Sigmoid colon (tissue), 7 donors: ENCODE measurements around the gene THRSP. TPM values are rescaled to one million over a fixed set of nuclear protein-coding genes. Genes with fewer than 3 reads are reported as not detected.

Experiments used
- DNase-seq: peaks from one replicate; pipeline ENCODE4 v3.0.0-alpha.2; 2019
- H3K27ac ChIP-seq, 4 donors: fragments of 200-600 bp; sonication (generic); one replicate each; pipeline ENCODE4 v1.5.1; 2016 to 2019; ENCODE audit warnings: mild to moderate bottlenecking in 1 of 4
- H3K27me3 ChIP-seq, 3 donors: fragments of 200-600 bp; sonication (generic); one replicate each; pipeline ENCODE4 v1.5.1; 2019; ENCODE audit warnings: mild to moderate bottlenecking in 1 of 3
- H3K36me3 ChIP-seq, 4 donors: fragments of 200-600 bp; sonication (generic); one replicate each; pipeline ENCODE4 v1.5.1; 2016 to 2019
- H3K4me1 ChIP-seq, 4 donors: fragments of 200-600 bp; sonication (generic); one replicate each; pipeline ENCODE4 v1.5.1; 2017 to 2019
- H3K4me3 ChIP-seq, 4 donors: fragments of 200-600 bp; sonication (generic); one replicate each; pipeline ENCODE4 v1.5.1; 2017 to 2019; ENCODE audit warnings: mild to moderate bottlenecking in 2 of 4, moderate library complexity in 1 of 4
- H3K9me3 ChIP-seq, 4 donors: fragments of 200-600 bp in 3 of 4; sonication (generic) in 3 of 4; one replicate each; pipeline versions ENCODE4 v1.5.1 to v1.6.1; 2013 to 2019
- CTCF ChIP-seq, 4 experiments: fragments of 450-650 bp in 3 of 4; fragments of 200-600 bp in 1 of 4; IDR thresholded peaks; one replicate each; pipeline ENCODE4 v1.5.1; 2016 to 2019; ENCODE audit warnings: antibody characterized with exemption in 4 of 4, mild to moderate bottlenecking in 3 of 4, moderate library complexity in 2 of 4
- EP300 ChIP-seq, 4 donors: sonication (generic); formaldehyde crosslinking; IDR thresholded peaks; one replicate each; pipeline ENCODE4 v1.6.1; 2017; ENCODE audit warnings: antibody characterized with exemption in 4 of 4
- POLR2A ChIP-seq, 2 donors: fragments of 450-650 bp; IDR thresholded peaks; one replicate each; pipeline ENCODE4 v1.6.1; 2016; ENCODE audit warnings: antibody characterized with exemption in 2 of 2, mild to moderate bottlenecking in 2 of 2, moderate library complexity in 2 of 2
- POLR2AphosphoS5 ChIP-seq, 4 donors: sonication (generic); formaldehyde crosslinking; IDR thresholded peaks; one replicate each; pipeline ENCODE4 v1.6.1; 2017; ENCODE audit warnings: antibody characterized with exemption in 4 of 4
- WGBS, 2 donors: extraction: QIAGEN DNeasy Blood & Tissue Kit; methylation state at CpG; one replicate each; pipeline ENCODE4 v1.1.7; 2013; 5-methylcytosine and 5-hydroxymethylcytosine counted together
- intact Hi-C: fragments of 100-400 bp; cut with DNase I; formaldehyde crosslinking; loops from one replicate; pipeline ENCODE4 v1.15.1; 2023
- polyA plus RNA-seq, 3 donors: library from polyadenylated mRNA; stranded (reverse); fragments of 200-250 nt; gene quantifications; one replicate each; pipeline ENCODE4 v1.2.3, GENCODE V29; 2013
- total RNA-seq, 4 donors: library from RNA; depleted of rRNA; stranded (reverse); fragments of >200 nt; gene quantifications; one replicate each; pipeline ENCODE4 v1.1.0, GENCODE V29; 2016
- donor health status: healthy with polysubstance abuse.
- donor health status: Bipolar disorder and iron deficiency.
- donor health status: healthy.

THRSP gene
- total and polyA plus RNA-seq, 7 donors = 1.8 to 3.4 TPM; not detected in 5

GRCh38 chr11:78066471-78066870, 2.8 kb downstream of the THRSP start:
- Histone ChIP-seq H3K27ac (no peak overlapping the region), H3K4me3 (no peak overlapping the region), H3K9me3 (no peaks in the 10 kb centered on the region), H3K27me3 (no peaks in the 10 kb centered on the region), H3K36me3 (peaks cover 0 to 42% (median 5%) of the 10 kb centered on the region in 4 donors), H3K4me1 (peaks cover 0 to 12% (median 0%) of the 10 kb centered on the region in 4 donors)
- intact Hi-C loops = no loop called here
- no peak for DNase-seq
- 82 to 83% methylated on average over 2 of the region's 2 CpGs for WGBS, 2 donors
- TF ChIP-seq CTCF (IDR thresholded peaks at IDR 0.05) (no peak), POLR2AphosphoS5 (IDR thresholded peaks at IDR 0.05) (no peak), EP300 (IDR thresholded peaks at IDR 0.05) (no peak), POLR2A (IDR thresholded peaks at IDR 0.05) (no peak)

- Histone ChIP-seq H3K36me3 (peaks cover 0 to 52% (median 7%) of the 10 kb centered on the region in 4 donors), H3K4me3 (no peak overlapping the region), H3K27me3 (no peaks in the 10 kb centered on the region), H3K27ac (no peak overlapping the region), H3K9me3 (no peaks in the 10 kb centered on the region), H3K4me1 (peaks cover 0 to 11% (median 0%) of the 10 kb centered on the region in 4 donors)
- TF ChIP-seq EP300 (IDR thresholded peaks at IDR 0.05) = no peak
- TF ChIP-seq CTCF (IDR thresholded peaks at IDR 0.05) = no peak
- TF ChIP-seq POLR2A (IDR thresholded peaks at IDR 0.05) = no peak
- TF ChIP-seq POLR2AphosphoS5 (IDR thresholded peaks at IDR 0.05) = no peak
- intact Hi-C loops = no loop called here
- DNase-seq = no peak
- WGBS, 2 donors = 94% methylated on average over 4 of the region's 4 CpGs
Measured at GRCh38 chr11:78067704-78068103, 4.0 kb downstream of the THRSP start.

- Histone ChIP-seq H3K36me3 (peaks cover 0 to 55% (median 7%) of the 10 kb centered on the region in 4 donors), H3K4me3 (no peak overlapping the region), H3K27me3 (no peaks in the 10 kb centered on the region), H3K27ac (no peak overlapping the region), H3K4me1 (peaks cover 0 to 11% (median 0%) of the 10 kb centered on the region in 4 donors), H3K9me3 (no peaks in the 10 kb centered on the region)
- DNase-seq = no peak
- intact Hi-C loops = no loop called here
- no peak for TF ChIP-seq POLR2A (IDR thresholded peaks at IDR 0.05)
- no peak for TF ChIP-seq POLR2AphosphoS5 (IDR thresholded peaks at IDR 0.05)
- no peak for TF ChIP-seq CTCF (IDR thresholded peaks at IDR 0.05)
- no peak for TF ChIP-seq EP300 (IDR thresholded peaks at IDR 0.05)
- 53 to 66% methylated on average over 2 of the region's 2 CpGs for WGBS, 2 donors
Measured at GRCh38 chr11:78069465-78069864, 5.8 kb downstream of the THRSP start.

- 94 to 95% methylated on average over 2 of the region's 2 CpGs for WGBS, 2 donors
- peaks cover 0 to 55% (median 7%) of the 10 kb centered on the region in 4 donors for H3K36me3 ChIP-seq
Measured at GRCh38 chr11:78070621-78071020, 7.0 kb downstream of the THRSP start.

More at GRCh38 chr11:78070621-78071020, 7.0 kb downstream of the THRSP start:
- H3K9me3 ChIP-seq = no peaks in the 10 kb centered on the region
- H3K4me1 ChIP-seq = peaks cover 0 to 22% (median 5%) of the 10 kb centered on the region in 4 donors
- TF ChIP-seq POLR2AphosphoS5 (IDR thresholded peaks at IDR 0.05) (no peak), EP300 (IDR thresholded peaks at IDR 0.05) (no peak), POLR2A (IDR thresholded peaks at IDR 0.05) (no peak), CTCF (IDR thresholded peaks at IDR 0.05) (no peak)
- no peak overlapping the region for H3K27ac ChIP-seq
- no peak overlapping the region for H3K4me3 ChIP-seq
- no peaks in the 10 kb centered on the region for H3K27me3 ChIP-seq
- DNase-seq = no peak
- intact Hi-C loops = no loop called here
